HG02763 (cell line): ENCODE measurements around the gene ZC3H4.

Experiments
- ATAC-seq: cut with Tn5 transposase; IDR thresholded peaks from one replicate; pipeline ENCODE4 v1.9.1; 2021; ENCODE audit warnings: mild to moderate bottlenecking, moderate library complexity; ENCODE audit not compliant: unreplicated experiment

ZC3H4 gene

DNA sequence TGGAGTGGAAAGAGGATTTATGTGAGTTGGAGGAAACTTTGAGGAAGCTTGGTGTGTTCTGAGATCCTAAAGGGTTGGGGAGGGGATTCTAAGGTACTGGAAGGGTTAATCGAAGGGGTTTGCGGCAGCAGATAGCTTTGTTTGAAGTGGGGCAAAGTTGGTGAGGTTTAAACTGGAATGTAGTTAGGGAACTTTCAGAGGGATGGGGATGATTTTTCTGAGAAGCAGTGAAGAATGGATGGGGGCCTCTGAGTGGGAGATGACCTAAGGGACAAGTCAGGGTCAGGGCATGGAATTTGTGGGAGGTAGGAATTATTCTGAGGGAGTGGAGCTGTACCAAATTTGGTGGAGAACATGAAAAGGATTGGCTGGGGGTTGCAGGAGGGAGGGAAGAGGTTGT is 21.0 kb upstream of the ZC3H4 start:
- ATAC-seq: no peak

DNA sequence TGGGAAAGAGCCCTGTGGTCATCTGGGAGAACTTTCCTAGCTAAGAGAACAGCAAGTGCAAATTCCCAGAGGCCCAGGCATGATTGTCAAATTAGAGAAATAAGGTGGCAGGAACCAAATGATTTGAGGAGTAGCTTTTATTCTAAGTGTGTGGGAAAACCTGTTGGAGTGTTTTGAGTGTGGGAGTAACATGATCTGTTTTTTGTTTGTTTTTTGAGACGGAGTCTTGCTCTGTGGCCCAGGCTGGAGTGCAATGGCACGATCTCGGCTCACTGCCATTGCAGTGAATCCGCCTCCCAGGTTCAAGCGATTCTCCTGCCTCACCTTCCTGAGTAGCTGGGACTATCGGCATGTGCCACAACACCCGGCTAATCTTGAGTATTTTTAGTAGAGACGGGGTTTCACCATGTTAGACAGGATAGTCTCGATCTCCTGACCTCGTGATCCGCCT is 19.5 kb upstream of the ZC3H4 start:
- no peak for ATAC-seq

DNA sequence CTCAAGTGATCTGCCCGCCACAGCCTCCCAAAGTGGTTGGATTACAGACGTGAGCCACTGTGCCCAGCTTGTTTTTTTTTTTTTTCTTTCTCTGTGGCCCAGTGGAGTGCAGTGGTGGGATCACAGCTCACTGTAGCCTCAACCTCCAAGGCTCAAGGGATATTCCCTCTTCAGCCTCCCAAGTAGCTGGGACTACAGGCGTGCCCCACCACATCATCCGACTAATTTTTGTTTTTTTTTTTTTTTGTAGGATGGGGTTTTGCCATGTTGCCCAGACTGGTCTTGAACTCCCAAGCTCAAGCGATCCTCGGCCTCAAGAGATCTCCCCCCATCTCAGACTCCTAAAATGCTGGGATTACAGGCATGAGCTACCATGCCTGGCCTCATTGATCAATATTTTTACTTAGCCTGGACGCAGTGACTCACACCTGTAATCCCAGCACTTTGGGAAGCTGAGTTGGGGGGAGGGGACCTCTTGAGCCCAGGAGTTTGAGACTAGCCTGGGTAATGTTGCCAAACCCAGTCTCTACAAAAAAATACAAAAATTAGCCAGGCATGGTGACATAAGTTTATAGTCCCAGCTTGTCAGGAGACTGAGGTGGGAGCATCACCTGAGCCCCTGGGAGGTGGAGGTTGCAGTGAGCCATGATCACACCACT is 18.7 kb upstream of the ZC3H4 start:
- ATAC-seq: no peak

DNA sequence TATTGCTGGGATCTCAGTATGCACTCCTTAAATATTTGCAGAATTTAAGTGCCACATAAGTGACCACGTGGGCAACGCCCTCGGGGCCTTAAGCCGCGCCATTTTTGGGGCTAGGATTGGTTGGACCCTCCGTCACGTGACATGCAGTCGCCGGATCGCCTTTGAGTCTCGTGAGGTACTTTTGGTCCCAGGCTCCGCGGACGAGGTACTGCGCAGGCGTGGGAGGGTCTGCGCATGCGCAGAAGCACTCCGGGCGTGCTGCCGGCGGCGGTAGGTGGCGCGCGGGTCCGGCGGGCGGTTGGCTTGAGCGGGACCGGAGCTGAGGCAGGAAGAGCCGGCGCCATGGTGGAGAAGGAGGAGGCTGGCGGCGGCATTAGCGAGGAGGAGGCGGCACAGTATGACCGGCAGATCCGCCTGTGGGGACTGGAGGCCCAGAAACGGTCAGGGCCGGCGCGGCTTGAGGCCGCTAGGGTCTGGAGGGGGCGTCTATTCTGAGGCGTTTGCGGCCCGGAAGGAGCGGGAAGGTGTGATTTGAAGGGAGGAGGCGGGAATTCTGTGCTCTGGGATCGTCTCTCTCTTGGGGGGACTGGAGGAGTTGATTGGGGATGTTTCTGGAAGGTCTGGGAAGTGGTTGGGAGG is 17.1 kb upstream of the ZC3H4 start, which contains the start of gene SAE1:
Gene SAE1 (plus strand): TSS at position 247 of the 639 bp plus-strand sequence. CDS start 96 bp downstream, at position 343.
- peak; percentile 86 for ATAC-seq

DNA sequence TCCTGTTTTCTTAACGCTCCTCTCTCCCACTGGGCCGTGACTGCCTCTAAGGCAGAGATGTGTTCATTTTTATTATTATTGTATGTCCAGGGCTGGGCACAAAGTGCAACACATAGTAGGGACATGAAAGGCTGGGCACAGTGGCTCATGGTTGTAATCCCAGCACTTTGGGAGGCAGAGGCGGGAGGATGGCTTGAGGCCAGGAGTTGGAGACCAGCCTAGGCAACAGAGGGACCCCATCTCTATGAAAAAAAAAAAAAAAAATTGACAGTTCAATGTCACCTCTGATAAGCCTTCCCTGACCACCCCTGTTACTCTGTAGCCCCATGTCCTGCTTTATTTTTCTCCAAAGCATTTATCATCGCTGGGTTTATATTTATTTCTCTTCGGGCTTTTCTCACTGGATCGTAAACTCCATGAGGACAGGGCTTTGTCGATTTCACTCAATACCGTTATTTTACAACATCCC is 16.6 kb upstream of the ZC3H4 start:
- no peak for ATAC-seq

DNA sequence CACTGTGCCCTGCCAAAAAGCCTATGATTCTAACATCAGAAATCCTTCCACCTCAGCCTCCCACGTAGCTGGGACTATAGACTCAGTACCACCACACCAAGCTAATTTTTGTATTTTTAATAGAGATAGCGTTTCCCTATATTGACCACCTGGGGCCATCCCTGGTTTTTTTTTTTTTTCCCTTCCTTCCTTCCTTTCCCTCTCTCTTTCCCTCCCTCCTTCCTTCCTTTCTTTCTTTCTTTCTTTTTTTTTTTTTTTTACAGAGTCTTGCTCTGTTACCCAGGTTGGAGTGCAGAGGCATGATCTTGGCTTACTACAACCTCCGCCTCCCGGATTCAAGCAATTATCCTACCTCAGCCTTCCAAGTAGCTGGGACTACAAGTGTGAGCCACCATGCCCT is 16.0 kb upstream of the ZC3H4 start:
- no peak for ATAC-seq

DNA sequence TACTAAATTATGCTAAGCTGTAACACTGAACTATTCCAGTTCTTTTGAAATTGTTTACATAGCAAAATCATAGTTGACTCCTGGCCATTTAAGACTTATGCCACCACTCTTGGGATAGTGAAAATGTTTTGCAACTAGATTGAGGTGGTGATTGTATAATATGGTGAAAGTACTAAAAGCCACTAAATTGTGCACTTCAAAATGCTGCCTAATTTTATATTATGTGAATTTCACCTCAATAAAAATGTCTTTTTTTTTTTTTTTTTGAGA is 12.0 kb upstream of the ZC3H4 start:
- ATAC-seq: no peak

DNA sequence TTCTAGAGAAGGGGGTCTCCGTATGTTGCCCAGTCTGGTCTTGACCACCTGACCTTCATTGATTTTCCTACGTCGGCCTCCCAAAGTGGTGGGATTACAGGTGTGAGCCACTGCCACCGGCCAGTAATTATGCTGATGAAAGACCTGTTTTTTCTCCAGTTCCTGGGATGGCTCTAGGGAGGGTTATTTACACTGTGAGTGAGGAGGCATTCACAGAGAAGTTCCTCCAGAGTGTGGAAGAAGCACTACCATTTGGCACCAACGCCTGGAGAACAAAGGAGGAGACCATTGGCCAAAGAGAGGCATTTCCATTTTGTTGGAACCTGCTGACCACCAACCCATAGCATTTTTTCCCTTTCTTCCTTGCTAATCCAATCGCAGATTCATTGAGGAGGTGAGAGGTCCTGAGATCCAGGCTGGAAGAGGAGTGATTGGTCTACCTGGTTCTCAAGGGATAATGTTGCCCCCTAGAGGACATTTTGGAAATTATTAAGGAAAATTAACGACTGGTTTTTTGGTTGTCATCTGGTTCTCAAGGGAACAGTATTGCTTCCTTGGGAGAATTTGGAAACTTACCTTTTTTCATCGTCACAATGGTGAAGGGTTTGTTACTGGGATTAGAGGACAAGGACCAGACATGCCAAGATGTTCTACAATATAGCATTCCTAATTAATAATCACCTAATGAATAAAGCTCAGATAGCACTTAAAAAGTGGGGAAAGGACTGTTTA is 11.5 kb upstream of the ZC3H4 start:
- ATAC-seq: no peak

DNA sequence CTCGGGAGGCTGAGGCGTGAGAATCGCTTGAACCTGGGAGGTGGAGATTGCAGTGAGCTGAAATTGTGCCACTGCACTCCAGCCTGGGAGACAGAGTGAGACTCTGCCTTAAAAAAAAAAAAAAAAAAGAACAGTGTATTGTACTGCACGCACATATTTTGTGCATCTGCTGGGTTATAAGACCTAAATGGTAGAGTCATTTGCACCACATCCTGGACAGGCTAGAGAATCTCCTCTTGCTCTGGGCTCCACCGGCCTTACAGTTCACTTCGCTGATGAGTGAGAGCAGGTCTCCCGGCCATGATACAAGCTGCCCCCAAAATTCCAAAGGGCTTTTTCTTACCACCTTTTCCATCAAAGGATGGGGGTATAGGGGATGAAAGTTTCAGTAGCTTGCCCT is 9.8 kb upstream of the ZC3H4 start:
- no peak for ATAC-seq

DNA sequence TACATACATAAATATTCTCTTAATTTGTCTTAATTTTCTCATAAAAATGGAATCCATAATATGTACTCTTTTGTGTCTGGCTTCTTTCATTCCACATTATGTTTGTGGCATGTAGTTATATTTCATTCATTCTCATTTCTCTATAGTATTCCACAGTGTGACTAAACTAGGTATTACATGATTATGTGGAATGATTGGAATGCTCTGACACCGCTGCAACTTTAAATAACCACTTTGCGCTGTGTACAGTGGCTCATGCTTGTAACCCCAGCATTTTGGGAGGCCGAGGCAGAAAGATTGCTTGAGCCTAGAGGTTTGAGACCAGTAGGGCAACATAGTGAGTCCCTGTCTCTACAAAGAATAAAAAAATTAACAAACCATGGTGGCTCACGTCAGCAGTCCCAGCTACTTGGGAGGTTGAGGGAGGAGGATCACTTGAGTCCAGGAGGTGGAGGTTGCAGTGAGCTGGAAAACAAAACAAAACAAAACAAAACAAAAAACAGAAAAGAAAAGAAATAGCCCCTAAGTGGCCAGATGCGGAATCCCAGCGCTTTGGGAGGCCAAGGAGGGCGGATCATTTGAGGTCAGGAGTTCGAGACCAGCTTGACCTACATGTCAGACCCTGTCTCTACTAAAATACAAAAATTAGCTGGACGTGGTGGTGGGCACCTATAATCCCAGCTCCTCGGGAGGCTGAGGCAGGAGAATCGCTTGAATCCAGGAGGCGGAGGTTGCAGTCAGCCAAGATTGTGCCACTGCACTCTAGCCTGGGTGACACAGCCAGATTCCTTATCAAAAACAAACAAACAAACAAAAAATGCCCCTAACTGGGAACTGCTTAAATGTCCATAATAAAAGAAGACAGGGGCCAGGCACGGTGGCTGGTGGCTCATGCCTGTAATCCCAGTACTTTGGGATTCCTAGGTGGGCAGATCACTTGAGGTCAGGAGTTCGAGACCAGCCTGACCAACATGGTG is 9.1 kb upstream of the ZC3H4 start:
- no peak for ATAC-seq

DNA sequence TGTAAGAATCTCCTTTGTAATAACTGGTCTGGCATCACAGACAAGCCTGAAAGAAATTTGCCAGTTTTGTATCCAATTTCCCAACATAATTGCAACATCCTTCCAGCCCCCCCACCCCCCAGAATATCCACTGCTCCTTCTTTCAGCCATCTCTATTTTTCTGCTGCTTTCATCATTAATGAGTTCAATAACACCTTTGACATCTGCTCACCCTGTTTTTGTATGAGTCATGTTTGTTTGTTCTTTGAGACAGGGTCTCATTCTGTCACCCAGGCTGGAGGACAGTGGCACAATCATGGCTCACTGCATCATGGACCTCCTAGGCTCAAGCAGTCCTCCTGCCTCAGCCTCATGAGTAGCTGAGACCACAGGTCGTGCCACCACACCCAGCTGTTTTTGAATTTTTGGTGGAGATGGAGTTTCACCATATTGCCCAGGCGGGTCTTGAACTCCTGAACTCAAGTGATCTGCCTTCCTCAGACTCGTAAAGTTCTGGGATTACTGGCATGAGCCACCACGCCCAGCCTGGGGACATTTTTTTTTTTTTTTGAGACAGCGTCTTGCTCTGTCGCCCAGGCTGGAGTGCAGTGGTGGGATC is 7.0 kb upstream of the ZC3H4 start:
- ATAC-seq: no peak

DNA sequence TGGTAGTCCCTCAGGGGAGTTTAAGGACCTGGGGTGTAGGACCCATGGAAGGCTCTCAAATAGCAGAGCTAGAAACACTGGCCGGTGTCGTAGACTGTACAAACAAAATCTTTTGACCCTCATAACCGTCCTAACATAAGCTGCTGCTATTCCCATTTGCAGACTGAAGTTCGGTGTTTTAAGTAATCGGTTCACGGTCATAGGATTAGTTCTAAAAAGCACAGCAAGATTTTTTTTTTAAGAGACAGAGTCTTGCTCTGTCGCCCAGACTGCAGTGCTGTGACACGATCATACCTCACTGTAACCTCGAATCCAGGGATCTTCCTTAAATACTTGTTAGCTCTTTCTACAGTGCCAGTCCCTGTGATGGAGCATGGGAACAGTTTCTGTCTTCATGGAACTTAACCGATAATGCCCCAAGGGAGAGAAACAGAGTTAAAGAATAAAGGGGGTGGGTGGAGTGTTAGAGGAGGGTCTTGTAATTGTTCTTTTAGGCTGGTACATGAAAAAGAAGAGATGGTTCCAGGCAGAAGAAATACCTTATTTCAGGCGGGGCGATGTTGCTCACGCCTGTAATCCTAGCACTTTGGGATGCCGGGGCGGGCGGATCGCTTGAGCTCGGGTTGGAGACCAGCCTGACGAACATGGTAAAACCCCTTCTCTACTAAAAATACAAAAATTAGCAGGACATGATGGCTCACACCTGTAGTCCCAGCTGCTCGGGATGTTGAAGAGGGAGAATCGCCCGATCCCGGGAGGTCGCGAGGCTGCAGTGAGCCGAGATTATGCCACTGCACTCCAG is 475 bp upstream of the ZC3H4 start:
- ATAC-seq: no peak

DNA sequence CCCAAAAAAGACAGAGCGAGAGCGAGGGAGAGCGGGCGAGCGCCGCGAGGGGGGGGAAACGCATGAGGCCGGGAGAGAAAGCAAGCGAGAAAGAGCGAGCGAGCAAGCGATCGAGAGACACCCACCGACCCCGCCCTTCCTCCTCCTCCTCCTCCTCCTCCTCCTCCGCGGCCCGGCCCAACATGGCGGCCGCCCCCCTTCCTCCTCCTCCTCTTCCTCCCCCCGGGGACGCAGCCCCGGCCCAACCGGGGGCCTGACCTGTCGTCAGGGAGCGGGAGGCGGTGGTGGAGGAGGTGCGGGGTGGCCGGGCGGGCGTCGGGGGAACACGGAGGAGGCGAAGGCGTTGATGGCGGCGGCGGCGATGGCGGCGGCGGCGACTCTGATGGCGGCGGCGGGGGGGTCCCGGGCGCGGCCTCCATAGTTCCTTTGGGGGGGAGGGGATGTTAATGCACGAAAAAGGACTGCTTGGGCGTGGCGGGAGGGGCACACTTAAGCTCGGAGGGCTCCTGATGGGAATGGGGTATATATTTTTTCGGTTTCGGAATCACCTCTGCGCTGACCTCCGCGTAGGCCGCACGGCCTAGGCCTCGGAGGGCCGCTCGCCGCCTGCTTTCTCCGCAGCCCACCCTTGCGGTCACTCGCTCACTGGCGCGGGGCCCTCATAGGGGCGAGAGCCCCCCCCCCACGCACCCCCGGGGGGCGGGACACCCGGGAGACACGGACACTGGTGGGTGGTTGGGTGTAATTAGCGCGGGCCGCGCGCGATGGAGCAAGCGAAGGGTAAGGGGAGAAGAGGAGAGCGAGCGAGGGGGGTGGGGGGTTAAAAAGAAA is 1.2 kb downstream of the ZC3H4 start:
- ATAC-seq: peak; percentile 19

DNA sequence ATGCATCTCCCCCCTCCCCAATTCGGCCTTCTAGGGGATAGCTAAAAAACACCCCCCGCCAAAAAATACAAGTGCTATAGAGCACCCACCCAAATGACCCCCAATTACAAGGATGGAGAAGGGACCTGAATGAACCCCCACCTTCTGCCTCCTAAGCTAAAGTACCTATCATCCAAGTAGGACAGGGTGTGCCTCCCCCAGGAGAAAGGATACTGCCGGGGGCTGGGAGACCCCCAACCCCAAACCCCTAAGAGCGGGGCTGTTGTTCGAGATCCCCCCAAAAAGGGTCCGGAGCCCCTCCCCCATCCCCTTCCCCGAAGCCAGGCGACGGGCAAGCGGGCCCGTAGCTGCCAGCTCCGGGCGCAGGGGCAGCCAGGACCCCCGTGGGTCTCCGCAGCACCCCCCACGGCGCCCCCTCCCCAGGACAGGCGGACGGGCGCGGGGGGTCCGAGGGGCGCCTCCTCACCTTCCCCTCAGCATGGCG is 1.9 kb downstream of the ZC3H4 start:
- ATAC-seq: no peak

DNA sequence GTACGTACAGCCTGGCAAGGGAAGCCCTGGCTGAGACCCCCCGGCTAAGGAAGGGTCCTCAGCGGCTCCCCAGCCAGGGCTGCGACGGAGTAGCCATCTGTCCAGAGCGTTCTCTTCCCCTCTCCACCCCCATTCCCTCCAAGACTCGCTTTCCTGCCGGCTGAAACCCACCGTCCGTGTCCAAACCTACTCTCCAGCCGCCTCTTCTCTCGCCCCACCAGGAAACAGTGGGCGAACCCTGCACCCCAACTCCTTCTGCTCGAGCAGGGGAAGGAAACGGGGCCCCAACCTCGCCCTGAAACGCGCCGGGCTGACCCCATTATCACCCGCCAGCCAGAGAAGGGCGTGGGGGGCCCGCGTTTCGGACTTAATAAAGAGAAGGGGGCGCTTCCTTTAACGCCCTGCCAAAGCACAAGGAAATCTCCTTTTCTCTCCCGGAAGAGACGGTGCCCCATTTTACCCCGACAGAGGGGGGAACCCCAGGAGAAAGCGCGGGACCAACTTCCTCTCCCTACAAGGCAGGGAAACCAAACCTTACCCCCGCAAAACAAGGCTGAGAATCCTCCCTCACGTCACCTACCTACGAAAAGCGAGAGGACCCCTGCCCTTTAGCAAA is 2.5 kb downstream of the ZC3H4 start:
- no peak for ATAC-seq

DNA sequence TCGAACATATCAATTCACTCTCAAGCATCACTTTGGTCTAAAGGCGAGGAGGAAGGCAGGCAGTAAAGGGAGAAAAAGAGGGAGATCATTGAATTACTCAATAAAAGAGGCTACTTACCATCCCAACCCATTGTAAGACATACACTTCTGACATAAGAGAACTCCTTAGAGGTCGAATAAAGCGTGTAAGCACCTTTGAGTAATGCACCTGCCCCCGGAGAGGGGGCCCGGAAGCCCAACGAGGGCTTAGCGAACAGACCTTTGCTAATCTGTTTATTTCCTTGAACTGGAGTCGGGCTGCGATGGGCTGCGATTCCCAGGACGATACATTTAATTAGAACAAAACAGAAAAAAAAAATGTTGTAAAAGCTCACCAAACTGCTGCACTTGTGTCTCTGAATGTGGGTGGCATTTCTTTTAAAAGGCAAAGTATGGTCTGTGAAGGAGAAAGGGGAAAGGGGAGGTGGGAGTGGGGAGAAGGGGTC is 3.0 kb downstream of the ZC3H4 start:
- ATAC-seq: no peak

DNA sequence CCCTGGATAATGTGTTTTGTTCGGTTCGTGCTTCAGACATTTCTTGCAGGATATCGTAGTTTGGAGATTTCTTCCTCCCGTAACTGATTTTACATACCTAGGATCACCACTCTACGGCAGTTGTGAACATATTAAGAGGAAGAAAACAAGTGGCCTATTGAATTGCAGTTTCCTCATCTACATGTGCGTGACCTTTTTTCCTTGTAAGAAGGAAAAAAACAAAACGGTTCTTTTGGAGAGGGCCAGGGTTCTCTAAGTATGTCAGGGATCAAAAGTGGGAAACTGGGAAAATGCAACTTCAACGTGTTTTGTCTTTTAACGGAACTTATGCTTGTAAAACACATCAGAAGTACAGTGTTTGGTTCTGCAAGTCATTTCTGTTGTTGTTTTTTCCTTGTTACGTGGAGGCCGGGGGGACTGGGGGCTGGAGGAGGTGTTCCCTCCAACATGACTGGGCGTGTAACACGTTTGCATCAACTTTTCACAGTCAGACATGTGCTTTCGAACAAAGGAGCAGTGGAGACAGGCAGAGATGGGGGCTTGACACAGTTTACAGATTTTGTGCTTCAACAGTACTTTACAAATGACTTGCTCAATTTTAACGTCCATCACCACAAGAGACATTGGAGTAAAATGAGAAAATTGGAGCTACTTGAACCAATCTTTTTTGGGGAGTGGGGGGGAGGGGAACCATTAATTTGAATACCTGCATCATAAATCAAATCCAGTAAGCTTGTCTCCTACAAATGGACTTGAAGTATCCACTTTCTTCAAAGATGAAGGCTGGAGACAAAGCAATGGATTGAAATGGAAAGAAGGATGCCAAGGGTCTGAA is 3.8 kb downstream of the ZC3H4 start:
- no peak for ATAC-seq
